Common myeloid progenitor, CD34-positive (primary cell): ENCODE results near the gene DUSP1.
A peak's percentile ranks its signal among the peaks of the same experiment; 100 is the strongest.

Experiments used
- CTCF ChIA-PET: fragments of 350-600 bp; sonication (Branson Sonifier 250); formaldehyde crosslinking; loops from one replicate; lab custom pipeline; 2021; ENCODE audit warnings: antibody characterized with exemption; lab: Charles Lee
- POLR2A ChIA-PET: fragments of 350-600 bp; sonication (Branson Sonifier 250); formaldehyde crosslinking; loops from one replicate; lab custom pipeline; 2021; ENCODE audit warnings: antibody characterized with exemption; lab: Charles Lee
- DNase-seq, 3 donors: peaks; one replicate each; pipeline versions ENCODE4 v3.0.0 to v3.0.0-alpha.2; 2013
- H3K27ac ChIP-seq, 2 experiments: 1 replicate in 1 of 2; 2 replicates in 1 of 2; pipeline ENCODE4 v1.7.0; 2013; ENCODE audit warnings: inconsistent platforms in 2 of 2, low read length in 2 of 2, mild to moderate bottlenecking in 2 of 2, low read depth in 1 of 2, moderate library complexity in 1 of 2; ENCODE audit not compliant: severe bottlenecking in 2 of 2, insufficient read depth in 1 of 2, poor library complexity in 1 of 2
- H3K27me3 ChIP-seq, 5 experiments: replicated peaks in 2 of 5; 1 replicate in 3 of 5; 2 replicates in 2 of 5; pipeline versions ENCODE4 v1.6.1 to v1.7.0; 2013; ENCODE audit warnings: low read length in 4 of 5, mild to moderate bottlenecking in 2 of 5, moderate library complexity in 2 of 5, inconsistent platforms in 1 of 5; ENCODE audit not compliant: insufficient read depth in 5 of 5, control insufficient read depth in 4 of 5
- H3K36me3 ChIP-seq, 4 experiments: 1 replicate in 2 of 4; 2 replicates in 2 of 4; pipeline versions ENCODE4 v1.6.1 to v1.7.0; 2013; ENCODE audit warnings: low read length in 3 of 4, control low read depth in 1 of 4, mild to moderate bottlenecking in 1 of 4; ENCODE audit not compliant: control insufficient read depth in 4 of 4, insufficient read depth in 4 of 4
- H3K4me1 ChIP-seq, 4 experiments: 1 replicate in 3 of 4; 2 replicates in 1 of 4; pipeline versions ENCODE4 v1.6.1 to v1.7.1; 2013; ENCODE audit warnings: low read length in 3 of 4, mild to moderate bottlenecking in 3 of 4, control low read depth in 1 of 4, inconsistent platforms in 1 of 4, moderate library complexity in 1 of 4; ENCODE audit not compliant: control insufficient read depth in 4 of 4, insufficient read depth in 4 of 4; ENCODE audit errors: control extremely low read depth in 1 of 4
- H3K4me3 ChIP-seq, 7 experiments: 1 replicate in 4 of 7; 2 replicates in 3 of 7; pipeline versions ENCODE4 v1.5.1 to v1.7.0; 2013; ENCODE audit warnings: mild to moderate bottlenecking in 7 of 7, low read length in 6 of 7, moderate library complexity in 6 of 7, inconsistent platforms in 2 of 7, low read depth in 2 of 7, control low read depth in 1 of 7; ENCODE audit not compliant: insufficient read depth in 4 of 7, control insufficient read depth in 1 of 7; ENCODE audit errors: extremely low read depth in 1 of 7
- H3K9me3 ChIP-seq, 5 experiments: 1 replicate in 4 of 5; 2 replicates in 1 of 5; pipeline versions ENCODE4 v1.6.1 to v1.7.1; 2013; ENCODE audit warnings: low read length in 4 of 5, mild to moderate bottlenecking in 2 of 5, inconsistent platforms in 1 of 5, low read depth in 1 of 5, moderate library complexity in 1 of 5; ENCODE audit not compliant: control insufficient read depth in 4 of 5, insufficient read depth in 2 of 5; ENCODE audit errors: control extremely low read depth in 1 of 5
- WGBS: methylation state at CpG from one replicate; pipeline ENCODE4 v1.1.5; 2013; ENCODE audit not compliant: insufficient coverage; 5-methylcytosine and 5-hydroxymethylcytosine counted together

Gene DUSP1

GRCh38 chr5:172745838-172746237 lies 25.2 kb downstream of the DUSP1 start:
- no peak overlapping the region for H3K4me3 ChIP-seq
- CTCF ChIA-PET = interaction anchor here (1.3 kb wide), 1 partner anchor 29 kb away, joined by 4 read pairs; no protein-coding TSS in a partner anchor
- H3K27me3 ChIP-seq = no peaks in the 10 kb centered on the region
- peaks cover 0 to 6% (median 3%) of the 10 kb centered on the region in 5 experiments for H3K9me3 ChIP-seq
- POLR2A ChIA-PET = no interaction called here
- no peaks in the 10 kb centered on the region for H3K36me3 ChIP-seq
- no peak overlapping the region for H3K27ac ChIP-seq
- no peak for DNase-seq
- WGBS = no CpG with 5 or more reads among the region's 3 CpGs
- peaks cover 0 to 17% (median 16%) of the 10 kb centered on the region in 4 experiments for H3K4me1 ChIP-seq

- CTCF ChIA-PET = interaction anchor here (1.3 kb wide), 1 partner anchor 29 kb away, joined by 4 read pairs; no protein-coding TSS in a partner anchor
- no peaks in the 10 kb centered on the region for H3K27me3 ChIP-seq
- no peak overlapping the region for H3K27ac ChIP-seq
- H3K4me1 ChIP-seq = peaks cover 0 to 17% (median 14%) of the 10 kb centered on the region in 4 experiments
- POLR2A ChIA-PET = no interaction called here
- WGBS = 100% methylated on average over 5 of the region's 8 CpGs
- no peaks in the 10 kb centered on the region for H3K36me3 ChIP-seq
- peaks cover 0 to 6% (median 3%) of the 10 kb centered on the region in 5 experiments for H3K9me3 ChIP-seq
- no peak for DNase-seq
- H3K4me3 ChIP-seq = no peak overlapping the region
These were observed 25.6 kb downstream of the DUSP1 start for GRCh38 chr5:172745406-172745805.

DNA sequence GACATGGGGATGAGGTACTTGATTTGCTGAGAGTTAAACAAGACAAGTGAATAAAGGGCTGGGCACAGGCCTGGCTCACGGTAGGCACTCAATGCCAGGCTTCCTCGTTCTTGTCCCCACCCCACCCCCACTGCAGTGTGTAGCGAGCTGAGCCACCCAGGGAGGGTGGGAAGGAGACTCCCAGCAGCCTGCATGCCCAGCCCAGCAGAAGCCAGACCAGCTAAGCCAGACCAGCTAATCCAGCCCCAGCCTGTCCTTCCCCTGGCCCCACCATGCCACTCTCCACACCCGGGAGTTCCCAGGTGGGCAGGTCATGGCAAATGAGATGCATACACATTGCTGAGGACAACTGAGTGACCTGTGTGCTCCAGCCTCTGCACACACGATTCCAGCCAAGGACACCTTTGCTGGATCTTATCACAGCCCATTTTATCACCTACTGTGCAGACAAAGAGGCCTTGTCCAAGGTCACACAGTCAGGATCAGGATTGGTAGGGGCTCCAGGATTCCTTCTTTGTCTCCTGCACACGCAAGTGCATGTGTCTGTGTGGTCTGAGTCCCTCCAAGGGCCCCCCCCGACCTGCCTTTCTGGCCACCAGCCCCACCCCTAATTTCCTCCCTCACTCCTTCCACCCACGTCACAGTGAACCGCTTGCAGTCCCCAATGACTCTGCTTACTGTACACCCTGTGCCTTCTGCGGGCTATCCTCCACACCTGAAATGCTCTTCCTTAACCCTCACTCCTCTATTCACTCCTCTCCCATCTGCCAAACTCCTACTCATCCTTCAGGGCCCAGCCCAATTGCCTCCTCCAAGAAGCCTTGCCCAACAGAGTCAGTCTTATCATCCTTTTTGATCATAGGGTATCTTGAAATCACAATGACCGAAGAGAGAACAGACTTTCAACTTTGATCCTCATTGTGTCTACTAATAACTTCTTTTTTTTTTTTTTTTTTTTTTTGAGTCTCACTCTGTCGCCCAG lies 26.6 kb downstream of the DUSP1 start:
- peaks cover 0 to 6% (median 3%) of the 10 kb centered on the region in 5 experiments for H3K9me3 ChIP-seq
- no peak overlapping the region for H3K4me3 ChIP-seq
- WGBS = 45% methylated on average over 8 of the region's 12 CpGs
- CTCF ChIA-PET = no interaction called here
- H3K36me3 ChIP-seq = no peaks in the 10 kb centered on the region
- peaks cover 0 to 14% (median 10%) of the 10 kb centered on the region in 4 experiments for H3K4me1 ChIP-seq
- no peak overlapping the region for H3K27ac ChIP-seq
- H3K27me3 ChIP-seq = no peaks in the 10 kb centered on the region
- POLR2A ChIA-PET = no interaction called here
- peak in 2 of 3 donors; percentile 56 to 57 for DNase-seq

DNA sequence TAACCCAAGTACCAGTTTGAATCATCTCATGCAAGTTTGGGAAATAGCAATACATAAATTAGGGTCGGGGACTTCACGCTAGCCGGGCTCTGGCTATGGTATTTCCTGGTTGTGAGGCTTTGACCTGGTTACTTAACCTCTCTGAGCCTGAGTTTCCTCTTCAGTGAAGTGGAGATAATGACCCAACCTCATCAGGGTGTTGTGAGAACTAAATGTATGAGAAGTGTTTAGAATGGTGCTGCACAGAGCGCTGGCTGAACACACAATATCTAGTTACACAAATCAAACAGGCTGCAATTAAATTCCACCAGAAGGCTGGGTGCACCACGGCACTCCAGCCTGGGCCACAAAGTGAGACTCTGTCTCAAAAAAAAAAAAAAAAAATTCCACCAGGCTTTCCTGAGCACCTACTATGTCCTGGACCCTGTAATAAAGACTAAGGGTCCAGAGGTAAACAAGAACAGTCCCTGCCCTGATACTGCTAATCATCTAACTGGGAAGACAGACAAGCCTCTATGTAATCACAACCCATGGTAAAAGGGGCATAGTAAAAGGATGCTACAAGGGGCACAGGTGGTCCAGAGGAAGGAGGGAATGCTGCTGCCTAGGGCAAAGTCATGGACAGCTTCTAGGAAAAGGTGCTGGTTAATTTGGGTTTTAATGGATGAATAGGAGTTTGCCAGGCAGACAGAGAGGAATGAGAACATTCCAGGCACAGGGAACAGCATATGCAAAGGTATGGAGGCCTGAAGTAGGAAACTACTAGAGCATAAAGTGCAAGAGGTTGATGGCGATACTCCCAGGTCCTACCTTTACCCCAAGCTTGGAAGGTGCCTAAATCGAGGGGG lies 27.7 kb downstream of the DUSP1 start:
- H3K4me1 ChIP-seq = peaks cover 0 to 14% (median 10%) of the 10 kb centered on the region in 4 experiments
- no peak overlapping the region for H3K27ac ChIP-seq
- H3K4me3 ChIP-seq = no peak overlapping the region
- POLR2A ChIA-PET = no interaction called here
- CTCF ChIA-PET = no interaction called here
- DNase-seq = no peak
- peaks cover 0 to 6% (median 3%) of the 10 kb centered on the region in 5 experiments for H3K9me3 ChIP-seq
- no peaks in the 10 kb centered on the region for H3K36me3 ChIP-seq
- 94% methylated on average over 4 of the region's 7 CpGs for WGBS
- H3K27me3 ChIP-seq = no peaks in the 10 kb centered on the region

GRCh38 chr5:172741206-172741582 lies 29.8 kb downstream of the DUSP1 start:
- H3K36me3 ChIP-seq = no peaks in the 10 kb centered on the region
- no peak overlapping the region for H3K4me3 ChIP-seq
- H3K9me3 ChIP-seq = no peaks in the 10 kb centered on the region
- no peak overlapping the region for H3K27ac ChIP-seq
- ChIA-PET CTCF (interaction anchor here (0.8 kb wide), 1 partner anchor 24 kb away, joined by 3 read pairs; no protein-coding TSS in a partner anchor), POLR2A (no interaction called here)
- H3K27me3 ChIP-seq = no peaks in the 10 kb centered on the region
- WGBS = 100% methylated on average over 1 of the region's 1 CpG
- H3K4me1 ChIP-seq = peaks cover 0 to 14% (median 10%) of the 10 kb centered on the region in 4 experiments
- DNase-seq = no peak

DNA sequence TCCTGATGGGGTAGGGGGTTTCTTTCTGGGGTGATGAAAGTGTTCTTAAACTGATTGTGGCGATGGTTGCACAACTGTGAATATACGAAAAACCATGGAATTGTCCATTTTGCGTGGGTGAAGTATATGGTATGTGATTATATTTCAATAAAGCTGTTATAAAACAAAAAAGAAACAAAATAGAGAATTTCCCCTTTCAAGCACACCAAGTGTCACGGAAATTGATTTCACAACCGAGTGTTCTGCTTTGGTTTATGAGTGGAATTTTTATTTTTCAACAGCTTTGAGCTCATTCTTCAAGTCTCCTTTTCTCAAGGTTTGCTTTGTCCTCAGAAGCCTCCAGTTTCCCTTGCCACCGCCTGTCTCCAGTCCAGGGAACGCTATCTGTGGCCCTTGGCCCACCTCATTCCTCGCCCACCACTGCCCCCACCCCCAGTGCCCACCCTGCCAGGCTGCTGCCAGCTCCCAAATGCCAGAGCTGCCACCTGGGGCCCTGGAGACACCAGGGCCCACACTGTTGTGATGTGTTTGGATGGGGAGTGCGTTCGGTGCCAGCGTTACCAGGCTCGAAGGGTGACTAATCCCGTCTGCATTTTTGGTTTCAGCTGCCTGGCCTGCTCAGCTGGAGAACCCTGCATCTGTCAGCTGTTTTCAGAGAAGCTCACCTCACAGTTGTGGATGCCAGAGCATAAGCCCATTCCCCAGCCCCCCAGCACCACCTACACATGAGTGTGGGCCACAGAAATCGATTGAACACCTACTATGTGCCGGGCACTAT lies 30.4 kb downstream of the DUSP1 start:
- POLR2A ChIA-PET = no interaction called here
- peak in 2 of 3 donors; percentile 75 to 76 for DNase-seq
- H3K4me3 ChIP-seq = no peak overlapping the region
- CTCF ChIA-PET = interaction anchor here (0.7 to 1.2 kb wide), 4 partner anchors 9 to 142 kb away, joined by 3 to 4 read pairs (median 3); no protein-coding TSS in a partner anchor
- 96% methylated on average over 6 of the region's 15 CpGs for WGBS
- H3K27me3 ChIP-seq = no peaks in the 10 kb centered on the region
- H3K9me3 ChIP-seq = no peaks in the 10 kb centered on the region
- H3K36me3 ChIP-seq = no peaks in the 10 kb centered on the region
- peaks cover 0 to 14% (median 10%) of the 10 kb centered on the region in 4 experiments for H3K4me1 ChIP-seq
- H3K27ac ChIP-seq = no peak overlapping the region
